IPS-18c (cell line): ENCODE results near the gene TULP4.
"Not testable (repeated sequence)": the region's sequence is repeated elsewhere in the genome, so short reads cannot be mapped to it uniquely, and the experiment has no call there.

Experiments
- H3K4me3 ChIP-seq: 2 replicates; pipeline ENCODE4 v1.7.0; 2013; ENCODE audit warnings: low read depth, mild to moderate bottlenecking, low read length, moderate library complexity; ENCODE audit not compliant: insufficient read depth
- H3K9me3 ChIP-seq: one replicate; pipeline ENCODE4 v1.6.1; 2013; ENCODE audit warnings: mild to moderate bottlenecking, low read length, moderate library complexity; ENCODE audit not compliant: control insufficient read depth, insufficient read depth

Gene TULP4

GRCh38 chr6:158344534-158344933 lies 32.3 kb downstream of the TULP4 start:
- Histone ChIP-seq H3K9me3 (peaks cover 30% of the 10 kb centered on the region), H3K4me3 (no peak overlapping the region)

GRCh38 chr6:158345444-158345843 lies 33.2 kb downstream of the TULP4 start:
- H3K9me3 ChIP-seq, result peaks cover 31% of the 10 kb centered on the region
- not testable (repeated sequence) for H3K4me3 ChIP-seq

GRCh38 chr6:158347335-158347734 lies 35.1 kb downstream of the TULP4 start:
- 0 out of 2 replicates have a peak overlapping the region, but pooled peaks have one; percentile 26 for H3K4me3 ChIP-seq
- H3K9me3 ChIP-seq, result peaks cover 36% of the 10 kb centered on the region

GRCh38 chr6:158348737-158349504 lies 36.7 kb downstream of the TULP4 start:
- H3K4me3 ChIP-seq, result not testable (repeated sequence)
- peaks cover 36% of the 10 kb centered on the region for H3K9me3 ChIP-seq

GRCh38 chr6:158349505-158350275 lies 37.4 kb downstream of the TULP4 start:
- H3K9me3 ChIP-seq, result peaks cover 36% of the 10 kb centered on the region
- H3K4me3 ChIP-seq, result not testable (repeated sequence)

GRCh38 chr6:158350731-158351130 lies 38.5 kb downstream of the TULP4 start:
- Histone ChIP-seq H3K4me3 (peak overlapping the region; percentile 9; the same call in 1 of the 2 replicates), H3K9me3 (peaks cover 31% of the 10 kb centered on the region)

GRCh38 chr6:158353883-158354877 lies 41.9 kb downstream of the TULP4 start:
- Histone ChIP-seq H3K9me3 (peaks cover 16% of the 10 kb centered on the region), H3K4me3 (no peak overlapping the region)

- H3K4me3 ChIP-seq, result no peak overlapping the region
- peaks cover 4% of the 10 kb centered on the region for H3K9me3 ChIP-seq
Observed at GRCh38 chr6:158356586-158357546, 44.6 kb downstream of the TULP4 start.

GRCh38 chr6:158357570-158358216 lies 45.4 kb downstream of the TULP4 start:
- H3K4me3 ChIP-seq, result no peak overlapping the region
- H3K9me3 ChIP-seq, result peaks cover 2% of the 10 kb centered on the region

GRCh38 chr6:158358450-158359077 lies 46.3 kb downstream of the TULP4 start:
- H3K9me3 ChIP-seq, result no peaks in the 10 kb centered on the region
- no peak overlapping the region for H3K4me3 ChIP-seq

GRCh38 chr6:158361068-158361467 lies 48.8 kb downstream of the TULP4 start:
- Histone ChIP-seq H3K4me3 (no peak overlapping the region), H3K9me3 (no peaks in the 10 kb centered on the region)

GRCh38 chr6:158361961-158362669 lies 49.9 kb downstream of the TULP4 start:
- H3K4me3 ChIP-seq, result no peak overlapping the region
- H3K9me3 ChIP-seq, result no peaks in the 10 kb centered on the region

- H3K4me3 ChIP-seq, result no peak overlapping the region
- no peaks in the 10 kb centered on the region for H3K9me3 ChIP-seq
Observed at GRCh38 chr6:158366363-158366762, 54.1 kb downstream of the TULP4 start.

GRCh38 chr6:158367816-158368215 lies 55.6 kb downstream of the TULP4 start:
- Histone ChIP-seq H3K4me3 (no peak overlapping the region), H3K9me3 (no peaks in the 10 kb centered on the region)

GRCh38 chr6:158369241-158369640 lies 57.0 kb downstream of the TULP4 start:
- Histone ChIP-seq H3K9me3 (no peaks in the 10 kb centered on the region), H3K4me3 (no peak overlapping the region)
